Renal cortex interstitium (tissue), 11 donors: ENCODE measurements around the gene NOS1AP. TPM values are rescaled to one million over a fixed set of nuclear protein-coding genes. Genes with fewer than 3 reads are reported as not detected.

Experiments used
- DNase-seq, 11 donors: peaks; one replicate each; pipeline ENCODE4 v3.0.0-alpha.2; 2013; ENCODE audit warnings: low read depth in 9 of 11, low spot score in 4 of 11; ENCODE audit errors: extremely low read depth in 1 of 11
- polyA plus RNA-seq, 3 donors: library from polyadenylated mRNA; unstranded; fragments of 120-200 nt; gene quantifications; one replicate each; pipeline ENCODE4 v1.2.1, GENCODE V29; 2013; ENCODE audit not compliant: insufficient read length in 3 of 3

The NOS1AP gene
- polyA plus RNA-seq, 3 donors, result 9.6 to 18.0 (median 10.4) TPM

GRCh38 chr1:162360237-162360873 is 290.9 kb downstream of the NOS1AP start:
- DNase-seq, result no peak

- DNase-seq, result no peak
These were observed 291.4 kb downstream of the NOS1AP start for GRCh38 chr1:162360874-162361260.

- DNase-seq, result no peak
These were observed 291.9 kb downstream of the NOS1AP start for GRCh38 chr1:162361349-162361748.

- no peak for DNase-seq
These were observed 294.3 kb downstream of the NOS1AP start for GRCh38 chr1:162363823-162364222.

GRCh38 chr1:162364498-162364897 is 295.0 kb downstream of the NOS1AP start:
- DNase-seq, result no peak

GRCh38 chr1:162365284-162366020 is 296.0 kb downstream of the NOS1AP start:
- no peak for DNase-seq

- DNase-seq, result no peak
These were observed 296.7 kb downstream of the NOS1AP start for GRCh38 chr1:162366149-162366548.

GRCh38 chr1:162366671-162367070 is 297.2 kb downstream of the NOS1AP start:
- no peak for DNase-seq

GRCh38 chr1:162367073-162367472 is 297.6 kb downstream of the NOS1AP start:
- no peak for DNase-seq

GRCh38 chr1:162367772-162368171 is 298.3 kb downstream of the NOS1AP start:
- no peak for DNase-seq

GRCh38 chr1:162368451-162368850 is 299.0 kb downstream of the NOS1AP start:
- no peak for DNase-seq

- DNase-seq, result no peak
These were observed 300.1 kb downstream of the NOS1AP start for GRCh38 chr1:162369571-162369970.

- no peak for DNase-seq
These were observed 300.7 kb downstream of the NOS1AP start for GRCh38 chr1:162370161-162370560.

- no peak for DNase-seq
These were observed 301.2 kb downstream of the NOS1AP start for GRCh38 chr1:162370721-162371120.

GRCh38 chr1:162371611-162372010 is 302.1 kb downstream of the NOS1AP start:
- no peak for DNase-seq

GRCh38 chr1:162372159-162373071 is 302.9 kb downstream of the NOS1AP start:
- DNase-seq, result no peak

GRCh38 chr1:162373072-162373427 is 303.6 kb downstream of the NOS1AP start:
- DNase-seq, result no peak

- DNase-seq, result no peak
These were observed 304.2 kb downstream of the NOS1AP start for GRCh38 chr1:162373541-162374260.

- no peak for DNase-seq
These were observed 304.9 kb downstream of the NOS1AP start for GRCh38 chr1:162374406-162374805.
